AG04449 (cell line): ENCODE results near the gene TTLL7.

Experiments used
- CTCF ChIA-PET: fragments of 350-600 bp; formaldehyde crosslinking; extraction: SDS; loops from one replicate; lab custom pipeline; 2021; ENCODE audit warnings: antibody characterized with exemption; lab: Yijun Ruan, JAX
- POLR2A ChIA-PET: fragments of 400-600, 350-600 bp; formaldehyde crosslinking; extraction: SDS; loops from one replicate; lab custom pipeline; 2020; ENCODE audit warnings: antibody characterized with exemption, inconsistent platforms; lab: Yijun Ruan, JAX
- DNase-seq: peaks from one replicate; pipeline ENCODE4 v3.0.0-alpha.2; 2010; ENCODE audit warnings: low read depth, low spot score
- H3K4me3 ChIP-seq: 2 replicates; pipeline ENCODE4 v1.5.1; 2011; ENCODE audit warnings: low read depth, mild to moderate bottlenecking, control low read depth, low read length
- CTCF ChIP-seq: IDR thresholded peaks from one replicate; pipeline ENCODE4 v1.5.1; 2011; ENCODE audit warnings: mild to moderate bottlenecking, moderate library complexity, low read length, control low read depth, inconsistent platforms; ENCODE audit not compliant: insufficient read depth; ENCODE audit errors: missing control alignments

Gene TTLL7

GRCh38 chr1:83927061-83927460, 71.9 kb downstream of the TTLL7 start:
- no peak for TF ChIP-seq CTCF
- no peak for DNase-seq
- ChIA-PET CTCF (interaction anchor here (1.4 to 10.8 kb wide), 4 partner anchors 23 to 845 kb away, joined by 3 to 313 read pairs (median 46); no protein-coding TSS in a partner anchor), POLR2A (no interaction called here)
- no peak overlapping the region for H3K4me3 ChIP-seq

- POLR2A ChIA-PET = no interaction called here
- CTCF ChIA-PET = interaction anchor here (1.1 to 1.7 kb wide), 3 partner anchors 11 to 198 kb away, joined by 4 to 9 read pairs (median 4); no protein-coding TSS in a partner anchor
- H3K4me3 ChIP-seq = no peak overlapping the region
- TF ChIP-seq CTCF = no peak
- no peak for DNase-seq
These were observed 75.4 kb downstream of the TTLL7 start for GRCh38 chr1:83923553-83923952.

GRCh38 chr1:83922431-83922830, 76.5 kb downstream of the TTLL7 start:
- no peak for DNase-seq
- POLR2A ChIA-PET = no interaction called here
- CTCF ChIA-PET = interaction anchor here (0.7 kb wide), 1 partner anchor 223 kb away, joined by 3 read pairs; no protein-coding TSS in a partner anchor
- H3K4me3 ChIP-seq = no peak overlapping the region
- no peak for TF ChIP-seq CTCF

- ChIA-PET POLR2A (no interaction called here), CTCF (interaction anchor here (0.9 to 2.3 kb wide), 2 partner anchors 15 to 203 kb away, joined by 3 to 8 read pairs; no protein-coding TSS in a partner anchor)
- TF ChIP-seq CTCF = no peak
- no peak overlapping the region for H3K4me3 ChIP-seq
- no peak for DNase-seq
These were observed 78.6 kb downstream of the TTLL7 start for GRCh38 chr1:83920320-83920719.

- POLR2A ChIA-PET = no interaction called here
- TF ChIP-seq CTCF = no peak
- no peak overlapping the region for H3K4me3 ChIP-seq
- DNase-seq = no peak
- CTCF ChIA-PET = interaction anchor here (0.7 to 2.3 kb wide), 4 partner anchors 10 to 203 kb away, joined by 3 to 8 read pairs (median 3); no protein-coding TSS in a partner anchor
These were observed 79.1 kb downstream of the TTLL7 start for GRCh38 chr1:83919872-83920271.

GRCh38 chr1:83918688-83919285, 80.1 kb downstream of the TTLL7 start:
- no peak for TF ChIP-seq CTCF
- no peak for DNase-seq
- ChIA-PET CTCF (interaction anchor here (0.9 to 2.3 kb wide), 5 partner anchors 12 to 840 kb away, joined by 3 to 8 read pairs (median 3); partner anchors contain the start of gene PRKACB), POLR2A (no interaction called here)
- H3K4me3 ChIP-seq = no peak overlapping the region
